Naive thymus-derived CD8-positive, alpha-beta T cell (primary cell): Measurements from ENCODE around the gene SPSB4. TPM values are rescaled to one million over a fixed set of nuclear protein-coding genes. Genes with fewer than 3 reads are reported as not detected.

Experiments
- ATAC-seq, 2 donors: fragments of 150-1000 bp; cut with Tn5 transposase in 1 of 2; sonication (Bioruptor Pico), chemical (Tn5 transposase) in 1 of 2; 1 replicate in 1 of 2; 2 replicates in 1 of 2; pipeline ENCODE4 v1.10.0; 2021; ENCODE audit warnings: mild to moderate bottlenecking in 2 of 2, moderate library complexity in 2 of 2
- POLR2A ChIA-PET: fragments of 350-600 bp; sonication (Branson Sonifier 250); formaldehyde crosslinking; loops from one replicate; lab custom pipeline; 2021; ENCODE audit warnings: antibody characterized with exemption; lab: Charles Lee
- DNase-seq, 10 donors: peaks; one replicate each; pipeline versions ENCODE4 v3.0.0 to v3.0.0-alpha.2; 2020 to 2022
- H3K27ac Mint-ChIP-seq, 10 donors: one replicate each; pipeline ENCODE4 v1.8.0; 2020 to 2022; ENCODE audit warnings: mild to moderate bottlenecking in 10 of 10, mixed read lengths in 10 of 10, moderate library complexity in 4 of 10, inconsistent platforms in 1 of 10
- H3K27me3 Mint-ChIP-seq, 5 donors: one replicate each; pipeline ENCODE4 v1.8.0; 2021 to 2022; ENCODE audit warnings: mixed read lengths in 5 of 5
- H3K36me3 Mint-ChIP-seq, 3 donors: one replicate each; pipeline ENCODE4 v1.8.0; 2020 to 2022; ENCODE audit warnings: mixed read lengths in 3 of 3, mild to moderate bottlenecking in 2 of 3, inconsistent platforms in 1 of 3
- H3K4me1 Mint-ChIP-seq, 4 donors: one replicate each; pipeline ENCODE4 v1.8.0; 2021 to 2022; ENCODE audit warnings: mixed read lengths in 4 of 4
- H3K4me3 Mint-ChIP-seq, 10 donors: one replicate each; pipeline ENCODE4 v1.8.0; 2020 to 2022; ENCODE audit warnings: mild to moderate bottlenecking in 10 of 10, mixed read lengths in 10 of 10, moderate library complexity in 6 of 10, inconsistent platforms in 1 of 10
- H3K9me3 Mint-ChIP-seq, 9 donors: one replicate each; pipeline ENCODE4 v1.8.0; 2020 to 2022; ENCODE audit warnings: mixed read lengths in 9 of 9, mild to moderate bottlenecking in 3 of 9, inconsistent platforms in 1 of 9, moderate library complexity in 1 of 9
- polyA plus RNA-seq, 3 donors: library from polyadenylated mRNA; unstranded; fragments of 300-500 nt; fragmentation: Illumina TruSeq; gene quantifications; one replicate each; pipeline ENCODE4 v1.2.3, GENCODE V29; 2021
- total RNA-seq, 8 experiments: library from RNA in 2 of 8; stranded (reverse) in 2 of 8; gene quantifications; one replicate each; pipeline ENCODE4 v1.2.3 and lab custom pipeline; 2021 to 2026

Gene SPSB4
- total and polyA plus RNA-seq, 5 experiments from 2014 or later: not detected

GRCh38 chr3:141174674-141175073, 123.5 kb downstream of the SPSB4 start:
- Mint-ChIP-seq H3K4me1 (no peaks in the 10 kb centered on the region), H3K27me3 (peaks cover 2 to 10% (median 5%) of the 10 kb centered on the region in 5 donors), H3K27ac (no peak overlapping the region), H3K36me3 (no peaks in the 10 kb centered on the region), H3K9me3 (peaks cover 0 to 6% (median 3%) of the 10 kb centered on the region in 9 donors), H3K4me3 (no peak overlapping the region)
- DNase-seq: no peak
- POLR2A ChIA-PET: no interaction called here
- ATAC-seq: no peak

GRCh38 chr3:141176775-141177174, 125.6 kb downstream of the SPSB4 start:
- DNase-seq (no peak), ATAC-seq (no peak)
- Mint-ChIP-seq H3K27me3 (peaks cover 0 to 10% (median 5%) of the 10 kb centered on the region in 5 donors), H3K4me1 (no peaks in the 10 kb centered on the region), H3K9me3 (peaks cover 0 to 25% (median 11%) of the 10 kb centered on the region in 9 donors), H3K4me3 (no peak overlapping the region), H3K36me3 (peaks cover 0 to 6% (median 1%) of the 10 kb centered on the region in 3 donors), H3K27ac (no peak overlapping the region)
- POLR2A ChIA-PET: no interaction called here

DNA sequence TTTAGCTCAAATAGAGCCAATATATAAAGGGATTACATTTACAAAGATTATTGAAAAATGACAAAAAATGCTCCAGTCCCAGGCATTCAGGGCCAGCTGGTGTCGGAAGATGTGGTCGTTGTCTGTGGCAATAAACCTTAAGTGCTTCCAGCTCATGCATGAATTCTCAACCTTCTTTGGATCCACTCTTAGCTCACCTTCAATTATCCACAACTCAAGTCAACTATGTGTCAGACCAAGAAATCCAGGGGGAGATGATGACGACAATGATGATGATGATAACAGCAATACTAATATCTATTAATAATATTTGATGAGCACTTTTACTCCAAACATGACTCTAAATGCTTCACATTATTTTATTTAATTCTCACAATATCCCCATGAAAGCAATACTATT, 126.9 kb downstream of the SPSB4 start:
- no peak overlapping the region for H3K27ac Mint-ChIP-seq

GRCh38 chr3:141178551-141178950, 127.4 kb downstream of the SPSB4 start:
- no peak for DNase-seq
- POLR2A ChIA-PET: no interaction called here
- H3K27me3 Mint-ChIP-seq: peaks cover 0 to 10% (median 4%) of the 10 kb centered on the region in 5 donors
- no peak for ATAC-seq
- H3K36me3 Mint-ChIP-seq: peaks cover 0 to 6% (median 1%) of the 10 kb centered on the region in 3 donors
- H3K27ac Mint-ChIP-seq: no peak overlapping the region
- H3K9me3 Mint-ChIP-seq: peaks cover 0 to 25% (median 11%) of the 10 kb centered on the region in 9 donors
- H3K4me1 Mint-ChIP-seq: no peaks in the 10 kb centered on the region
- no peak overlapping the region for H3K4me3 Mint-ChIP-seq

More for the DNA sequence above, 126.9 kb downstream of the SPSB4 start:
- Mint-ChIP-seq H3K4me1 (no peaks in the 10 kb centered on the region), H3K27me3 (peaks cover 0 to 10% (median 5%) of the 10 kb centered on the region in 5 donors), H3K9me3 (peaks cover 0 to 25% (median 11%) of the 10 kb centered on the region in 9 donors), H3K4me3 (no peak overlapping the region), H3K36me3 (peaks cover 0 to 6% (median 1%) of the 10 kb centered on the region in 3 donors)
- POLR2A ChIA-PET: no interaction called here
- ATAC-seq (no peak), DNase-seq (no peak)

- POLR2A ChIA-PET: no interaction called here
- Mint-ChIP-seq H3K27me3 (peaks cover 0 to 5% (median 0%) of the 10 kb centered on the region in 5 donors), H3K27ac (no peak overlapping the region), H3K36me3 (peaks cover 0 to 6% (median 1%) of the 10 kb centered on the region in 3 donors), H3K4me1 (no peaks in the 10 kb centered on the region), H3K9me3 (peaks cover 0 to 25% (median 11%) of the 10 kb centered on the region in 9 donors), H3K4me3 (no peak overlapping the region)
- ATAC-seq: no peak
- no peak for DNase-seq
Observed at GRCh38 chr3:141179983-141180382, 128.8 kb downstream of the SPSB4 start.

GRCh38 chr3:141181196-141181595, 130.0 kb downstream of the SPSB4 start:
- POLR2A ChIA-PET: no interaction called here
- Mint-ChIP-seq H3K27ac (no peak overlapping the region), H3K9me3 (peaks cover 0 to 25% (median 11%) of the 10 kb centered on the region in 9 donors), H3K27me3 (peaks cover 0 to 2% (median 0%) of the 10 kb centered on the region in 5 donors), H3K4me1 (no peaks in the 10 kb centered on the region), H3K36me3 (peaks cover 0 to 6% (median 1%) of the 10 kb centered on the region in 3 donors), H3K4me3 (no peak overlapping the region)
- DNase-seq (no peak), ATAC-seq (no peak)

- POLR2A ChIA-PET: interaction anchor here (0.6 kb wide), 1 partner anchor 12 kb away, joined by 3 read pairs; no protein-coding TSS in a partner anchor
- peaks cover 0 to 6% (median 1%) of the 10 kb centered on the region in 3 donors for H3K36me3 Mint-ChIP-seq
- peaks cover 0 to 25% (median 11%) of the 10 kb centered on the region in 9 donors for H3K9me3 Mint-ChIP-seq
- peak overlapping the region in 1 of 10 donors; percentile 32 for H3K27ac Mint-ChIP-seq
- DNase-seq (no peak), ATAC-seq (no peak)
- H3K4me3 Mint-ChIP-seq: no peak overlapping the region
- H3K27me3 Mint-ChIP-seq: peaks cover 0 to 2% (median 0%) of the 10 kb centered on the region in 5 donors
- no peaks in the 10 kb centered on the region for H3K4me1 Mint-ChIP-seq
Observed at GRCh38 chr3:141181819-141182218, 130.7 kb downstream of the SPSB4 start.

- POLR2A ChIA-PET: no interaction called here
- Mint-ChIP-seq H3K4me3 (no peak overlapping the region), H3K36me3 (peaks cover 0 to 6% (median 1%) of the 10 kb centered on the region in 3 donors), H3K9me3 (peaks cover 0 to 25% (median 11%) of the 10 kb centered on the region in 9 donors), H3K4me1 (no peaks in the 10 kb centered on the region), H3K27ac (no peak overlapping the region), H3K27me3 (peaks cover 0 to 2% (median 0%) of the 10 kb centered on the region in 5 donors)
- no peak for DNase-seq
- no peak for ATAC-seq
Observed at GRCh38 chr3:141183606-141184005, 132.5 kb downstream of the SPSB4 start.

DNA sequence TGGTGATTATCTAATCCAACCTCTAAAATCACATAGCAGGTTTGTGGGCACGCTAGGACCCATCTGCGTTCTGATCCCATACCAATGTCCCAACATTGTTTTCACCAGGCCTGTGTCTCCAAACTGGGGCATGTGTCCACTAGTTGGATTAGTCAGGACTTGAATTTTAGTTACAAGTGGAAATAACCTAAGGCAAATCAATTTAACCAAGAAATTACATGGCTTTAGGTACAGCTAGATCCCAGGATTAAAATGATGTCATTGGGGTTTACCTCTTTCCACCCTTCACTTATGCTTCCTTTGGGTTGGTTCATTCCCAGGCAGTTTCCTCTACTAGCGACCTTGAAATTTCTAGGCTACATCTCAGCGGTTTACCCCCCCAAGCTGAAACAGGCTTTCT, 133.3 kb downstream of the SPSB4 start:
- H3K4me1 Mint-ChIP-seq: no peaks in the 10 kb centered on the region
- peaks cover 0 to 21% (median 7%) of the 10 kb centered on the region in 9 donors for H3K9me3 Mint-ChIP-seq
- peaks cover 0 to 6% (median 1%) of the 10 kb centered on the region in 3 donors for H3K36me3 Mint-ChIP-seq
- ATAC-seq (no peak), DNase-seq (no peak)
- H3K4me3 Mint-ChIP-seq: no peak overlapping the region
- no peak overlapping the region for H3K27ac Mint-ChIP-seq
- peaks cover 0 to 2% (median 0%) of the 10 kb centered on the region in 5 donors for H3K27me3 Mint-ChIP-seq
- POLR2A ChIA-PET: no interaction called here

GRCh38 chr3:141191097-141191749, 140.1 kb downstream of the SPSB4 start:
- peaks cover 0 to 4% (median 0%) of the 10 kb centered on the region in 3 donors for H3K36me3 Mint-ChIP-seq
- peak overlapping the region in 1 of 10 donors; percentile 59 for H3K27ac Mint-ChIP-seq
- POLR2A ChIA-PET: no interaction called here

GRCh38 chr3:141192345-141192744, 141.2 kb downstream of the SPSB4 start:
- Mint-ChIP-seq H3K9me3 (peaks cover 0 to 15% (median 3%) of the 10 kb centered on the region in 9 donors), H3K4me1 (peaks cover 0 to 10% (median 9%) of the 10 kb centered on the region in 4 donors), H3K4me3 (no peak overlapping the region), H3K36me3 (peaks cover 0 to 8% (median 0%) of the 10 kb centered on the region in 3 donors), H3K27me3 (peaks cover 0 to 22% (median 2%) of the 10 kb centered on the region in 5 donors), H3K27ac (peak overlapping the region in 3 of 10 donors; percentile 16 to 67 (median 63))
- ATAC-seq: peak; percentile 100
- DNase-seq: peak; percentile 89 to 98 (median 95)
- POLR2A ChIA-PET: no interaction called here

More at GRCh38 chr3:141191097-141191749, 140.1 kb downstream of the SPSB4 start:
- peaks cover 0 to 6% (median 0%) of the 10 kb centered on the region in 9 donors for H3K9me3 Mint-ChIP-seq
- ATAC-seq: no peak
- no peak for DNase-seq
- H3K27me3 Mint-ChIP-seq: peaks cover 0 to 13% (median 0%) of the 10 kb centered on the region in 5 donors
- H3K4me3 Mint-ChIP-seq: no peak overlapping the region
- peaks cover 0 to 10% (median 9%) of the 10 kb centered on the region in 4 donors for H3K4me1 Mint-ChIP-seq

GRCh38 chr3:141193066-141193830, 142.1 kb downstream of the SPSB4 start:
- ATAC-seq (no peak), DNase-seq (no peak)
- H3K4me3 Mint-ChIP-seq: no peak overlapping the region
- H3K9me3 Mint-ChIP-seq: peaks cover 0 to 15% (median 3%) of the 10 kb centered on the region in 9 donors
- peaks cover 0 to 8% (median 0%) of the 10 kb centered on the region in 3 donors for H3K36me3 Mint-ChIP-seq
- POLR2A ChIA-PET: interaction anchor here (0.8 kb wide), 1 partner anchor 38 kb away, joined by 3 read pairs; the partner anchor contains the start of gene PXYLP1
- H3K27me3 Mint-ChIP-seq: peaks cover 0 to 22% (median 2%) of the 10 kb centered on the region in 5 donors
- H3K4me1 Mint-ChIP-seq: peaks cover 0 to 10% (median 9%) of the 10 kb centered on the region in 4 donors
- no peak overlapping the region for H3K27ac Mint-ChIP-seq
